Anterior cingulate cortex (tissue), 58 donors: ENCODE data around the gene TMPRSS11D.

ENCODE experiments used
- DNase-seq, 58 donors: peaks; one replicate each; lab custom pipeline; 2025; lab: John Stamatoyannopoulos, UW

Gene TMPRSS11D, protein sequence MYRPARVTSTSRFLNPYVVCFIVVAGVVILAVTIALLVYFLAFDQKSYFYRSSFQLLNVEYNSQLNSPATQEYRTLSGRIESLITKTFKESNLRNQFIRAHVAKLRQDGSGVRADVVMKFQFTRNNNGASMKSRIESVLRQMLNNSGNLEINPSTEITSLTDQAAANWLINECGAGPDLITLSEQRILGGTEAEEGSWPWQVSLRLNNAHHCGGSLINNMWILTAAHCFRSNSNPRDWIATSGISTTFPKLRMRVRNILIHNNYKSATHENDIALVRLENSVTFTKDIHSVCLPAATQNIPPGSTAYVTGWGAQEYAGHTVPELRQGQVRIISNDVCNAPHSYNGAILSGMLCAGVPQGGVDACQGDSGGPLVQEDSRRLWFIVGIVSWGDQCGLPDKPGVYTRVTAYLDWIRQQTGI

DNA sequence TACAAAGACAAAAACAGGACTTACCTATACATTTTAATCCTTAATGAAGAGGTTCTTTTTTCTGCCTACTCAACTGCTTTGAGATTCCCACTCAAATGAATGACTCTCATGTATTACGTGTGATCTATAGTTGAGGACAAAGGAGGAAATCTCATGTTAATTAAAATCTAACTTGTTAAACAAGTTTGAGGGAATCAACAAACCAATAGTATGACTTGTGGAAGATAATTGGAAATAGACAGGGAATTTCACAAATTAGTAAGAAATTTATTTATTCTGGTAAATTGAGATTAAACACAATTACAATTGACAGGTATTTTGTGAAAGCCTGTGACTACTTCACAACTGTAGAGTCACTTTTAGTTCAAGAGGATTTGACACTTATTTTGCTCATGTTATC is at the start of gene TMPRSS11D:
TSS of gene TMPRSS11D (minus strand) at position 101 of the 400 bp plus-strand sequence. CDS start at position 32, 69 bp downstream.
- no peak for DNase-seq

DNA sequence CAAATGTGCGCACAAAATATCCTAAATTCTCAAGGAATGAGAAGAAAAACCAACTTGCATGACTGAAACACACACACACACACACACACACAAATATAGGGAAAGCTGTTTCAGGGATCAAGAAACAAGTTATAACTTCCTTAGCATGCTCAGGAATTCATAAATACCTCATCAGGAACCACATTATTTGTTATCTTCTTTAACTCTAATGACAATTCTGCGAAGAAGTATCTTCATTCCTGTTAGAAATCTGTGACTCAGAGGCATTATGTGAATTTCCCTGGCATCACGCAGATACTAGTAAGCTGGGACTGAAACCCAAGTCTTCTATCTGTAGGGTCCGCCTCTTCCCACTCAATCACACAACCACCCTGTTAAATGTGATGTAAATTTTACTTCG is 49.2 kb upstream of the TMPRSS11D start:
- no peak for DNase-seq

DNA sequence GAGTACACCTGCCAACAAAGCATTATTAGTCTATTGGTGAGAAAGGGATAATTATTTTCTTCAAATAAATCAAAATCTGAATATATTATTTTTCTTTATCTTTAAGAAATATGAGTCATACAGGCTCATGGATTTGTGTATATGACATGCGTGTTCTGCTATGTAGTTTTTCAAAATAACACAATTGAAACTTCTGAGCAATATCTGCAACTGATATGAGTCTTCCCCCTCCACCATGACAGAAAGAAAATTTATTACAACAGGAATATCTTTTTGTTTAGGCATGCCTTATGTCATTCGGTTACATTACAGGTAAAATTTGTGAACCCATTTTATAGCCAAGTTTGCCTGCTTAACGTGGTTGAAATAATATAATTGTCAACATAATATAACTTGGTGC is 47.5 kb upstream of the TMPRSS11D start:
- DNase-seq: no peak

DNA sequence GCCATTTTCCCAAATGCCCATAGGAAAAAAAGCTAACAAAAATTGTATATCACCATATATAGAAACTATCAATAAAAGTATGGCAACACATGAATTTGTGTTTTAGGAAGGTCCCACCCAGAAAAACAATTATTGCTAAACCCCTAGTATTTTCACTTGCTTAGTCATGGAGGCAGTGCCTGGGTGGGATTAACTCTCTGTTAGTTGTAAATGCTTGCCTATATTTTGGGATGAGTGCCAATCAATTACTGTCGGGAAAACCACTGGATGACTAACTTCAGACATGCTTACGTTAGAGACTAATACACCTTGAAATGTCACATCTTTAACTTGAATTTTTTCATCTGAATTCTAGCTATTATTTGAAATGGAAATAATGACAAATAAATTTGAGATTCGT is 45.6 kb upstream of the TMPRSS11D start:
- DNase-seq: no peak

DNA sequence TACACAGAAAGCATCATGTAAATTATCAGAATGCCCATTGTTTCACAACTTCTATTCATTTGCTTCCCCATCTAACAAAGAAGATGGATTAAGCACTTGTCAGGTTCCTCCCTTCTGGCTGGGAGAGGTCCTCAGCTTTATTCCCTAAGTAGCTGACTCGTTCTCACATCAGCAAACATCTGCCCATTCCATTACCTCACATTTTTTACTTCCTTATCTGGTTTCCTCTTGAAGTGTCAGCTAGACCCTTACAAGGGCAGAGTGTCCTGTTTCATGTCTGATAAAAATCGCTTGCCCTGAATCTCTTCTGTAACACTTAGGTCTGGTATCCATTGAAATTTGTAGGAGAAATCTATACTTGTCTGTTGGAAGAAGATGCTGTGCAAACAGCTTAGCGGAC is 44.7 kb upstream of the TMPRSS11D start:
- DNase-seq: no peak

DNA sequence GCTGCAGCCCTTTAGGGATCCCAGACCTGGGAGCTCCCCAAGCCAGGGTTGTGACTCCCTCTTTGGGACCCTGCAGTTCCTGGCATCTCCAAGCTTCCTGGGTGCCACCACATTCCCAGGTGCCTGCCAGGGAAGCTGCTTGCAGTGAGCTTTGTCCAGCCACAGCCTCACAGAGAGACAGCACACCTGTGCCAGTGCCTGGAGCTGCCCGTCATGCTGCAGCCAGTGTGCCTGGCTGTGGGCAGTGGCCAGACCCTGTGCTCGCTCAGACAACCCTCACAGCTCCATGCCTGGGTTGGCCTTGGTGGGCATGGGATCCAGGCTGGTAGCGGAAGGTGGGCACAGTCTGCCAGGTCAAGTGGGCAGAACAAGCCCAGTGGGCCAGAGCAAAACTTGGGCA is 43.4 kb upstream of the TMPRSS11D start:
- DNase-seq: no peak

DNA sequence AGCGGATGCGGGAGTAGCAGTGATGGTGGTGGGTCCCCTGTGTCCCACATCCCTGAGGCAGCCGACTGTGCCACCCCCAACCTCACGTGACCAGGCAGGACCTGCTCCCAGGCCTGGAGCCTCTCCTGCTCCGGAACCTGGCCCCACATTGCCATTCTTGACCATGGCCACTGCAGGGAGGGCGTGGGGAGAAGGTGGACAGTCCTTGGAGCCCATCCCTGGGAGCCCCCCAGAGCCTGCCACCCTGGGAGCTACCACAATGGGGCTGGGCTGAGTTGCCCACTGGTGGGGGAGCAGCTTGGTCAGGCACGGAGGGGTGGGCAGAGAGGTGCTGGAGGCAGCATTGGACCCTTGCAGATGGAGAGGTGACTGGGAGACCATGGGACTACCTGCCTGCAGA is 42.7 kb upstream of the TMPRSS11D start:
- no peak for DNase-seq

DNA sequence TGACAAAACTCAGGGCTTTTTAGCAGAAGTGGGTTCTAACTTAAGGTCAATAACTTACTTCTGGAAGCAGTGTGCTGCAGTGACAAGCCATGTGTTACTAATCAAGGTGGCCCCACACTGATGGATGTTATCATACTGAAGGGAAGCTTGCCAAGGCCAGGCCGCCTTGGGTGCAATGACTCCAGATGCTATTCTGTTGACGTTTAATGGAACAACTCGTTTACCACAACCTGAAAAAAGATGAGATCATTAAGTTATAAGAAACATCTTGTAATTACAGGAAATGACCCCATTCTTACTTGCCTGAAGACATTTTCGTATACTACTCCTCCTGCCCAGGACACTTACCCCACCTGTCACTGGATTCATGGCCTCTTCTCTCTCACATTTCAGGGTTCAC is 38.9 kb upstream of the TMPRSS11D start:
- DNase-seq: no peak

DNA sequence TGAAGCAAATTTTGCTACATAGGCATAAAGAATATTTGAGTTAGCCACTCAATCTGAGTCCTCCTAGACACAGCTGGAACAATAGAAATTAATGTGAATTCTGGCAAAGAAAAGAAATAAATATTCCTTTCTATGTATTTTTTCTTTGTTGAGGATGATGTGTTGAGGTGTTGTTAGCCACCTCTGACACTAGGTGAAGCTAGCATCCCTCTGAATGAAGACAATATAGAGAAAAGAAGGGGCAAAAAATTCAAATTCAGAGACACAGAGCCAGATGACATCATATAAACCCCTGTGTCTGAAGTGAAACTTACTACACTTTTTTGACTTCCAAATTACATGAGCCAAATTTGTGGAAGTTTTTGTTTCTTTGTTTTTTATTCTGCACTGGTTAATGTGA is 34.6 kb upstream of the TMPRSS11D start:
- no peak for DNase-seq

DNA sequence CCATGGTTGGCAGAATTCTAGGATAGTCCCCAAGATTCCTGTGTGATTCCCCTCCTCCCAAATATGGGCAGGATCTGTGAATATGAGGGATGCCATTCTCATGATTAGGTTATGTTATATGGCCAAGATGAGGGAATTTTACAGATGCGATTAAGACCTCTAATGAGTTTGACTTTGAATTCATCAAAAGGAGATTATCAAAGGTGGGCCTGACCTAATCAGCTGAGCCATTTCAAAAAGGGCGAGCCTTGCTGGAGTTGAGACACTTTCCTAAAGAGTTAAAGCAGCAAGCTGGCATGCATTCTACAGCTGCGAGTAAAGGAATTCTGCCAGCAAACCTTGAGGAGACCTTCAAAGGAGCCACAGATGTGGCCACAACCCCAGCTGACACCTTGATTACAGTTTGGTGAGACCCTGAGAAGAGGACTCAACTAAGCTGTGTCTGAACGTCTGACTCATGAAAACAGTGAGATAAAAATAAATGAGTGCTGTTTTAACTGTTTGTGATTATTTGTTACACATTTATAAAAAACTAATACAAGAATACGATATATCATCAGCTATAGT is 31.7 kb upstream of the TMPRSS11D start:
- DNase-seq: no peak

DNA sequence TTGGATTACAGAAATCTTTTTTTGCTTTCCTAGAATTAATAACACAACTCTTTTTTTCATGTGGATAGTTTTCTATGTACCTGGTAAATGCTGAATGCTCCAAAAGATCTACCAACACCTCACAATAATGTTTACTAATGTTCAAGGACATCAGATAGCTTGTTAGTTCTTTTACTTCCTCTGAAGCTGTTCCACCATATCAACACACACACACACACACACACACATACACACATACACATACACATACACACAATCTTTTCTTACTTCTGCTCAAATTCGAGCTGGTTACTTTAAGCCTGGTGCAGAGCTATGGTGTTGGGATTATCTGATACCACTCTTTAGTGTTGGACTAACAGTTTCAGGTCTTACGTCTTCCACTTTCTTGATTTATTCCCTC is 28.3 kb upstream of the TMPRSS11D start:
- DNase-seq: no peak

DNA sequence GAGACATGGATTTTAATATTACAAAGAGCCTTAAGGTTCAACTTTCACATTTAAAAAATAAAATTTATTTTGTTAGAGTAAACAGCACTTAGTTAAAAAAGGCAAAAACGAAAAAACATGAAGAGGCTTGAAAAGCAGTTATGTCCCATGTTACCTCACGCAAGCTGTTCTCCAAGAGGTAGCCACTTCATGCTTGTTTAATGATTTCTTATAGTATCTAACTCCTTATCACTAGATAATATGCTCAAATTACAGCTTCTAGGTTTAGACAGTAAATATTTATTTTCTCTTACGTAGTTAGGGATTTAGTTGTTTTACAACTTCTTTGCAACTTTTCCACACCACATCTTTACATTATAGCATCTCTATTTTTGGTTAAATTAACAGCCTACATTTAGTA is 27.8 kb upstream of the TMPRSS11D start:
- DNase-seq: no peak

DNA sequence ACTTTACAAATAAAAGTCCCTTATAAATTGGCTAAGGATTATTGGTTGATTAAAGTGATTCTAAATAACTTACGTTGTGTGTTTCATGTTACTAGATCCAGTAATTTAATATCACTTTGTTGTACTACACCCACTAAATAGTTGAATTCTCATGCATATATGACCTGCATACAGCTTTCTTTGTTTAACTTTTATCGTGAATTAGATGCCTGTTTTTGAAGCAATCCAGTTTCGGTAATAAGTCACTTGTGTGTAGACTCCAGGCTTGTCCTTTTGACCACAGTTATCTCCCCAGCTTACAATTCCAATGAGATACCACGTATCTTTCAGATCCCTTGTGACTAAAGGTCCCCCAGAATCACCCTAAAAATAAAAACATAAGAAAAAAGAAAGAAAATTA is 27.3 kb upstream of the TMPRSS11D start:
- no peak for DNase-seq

DNA sequence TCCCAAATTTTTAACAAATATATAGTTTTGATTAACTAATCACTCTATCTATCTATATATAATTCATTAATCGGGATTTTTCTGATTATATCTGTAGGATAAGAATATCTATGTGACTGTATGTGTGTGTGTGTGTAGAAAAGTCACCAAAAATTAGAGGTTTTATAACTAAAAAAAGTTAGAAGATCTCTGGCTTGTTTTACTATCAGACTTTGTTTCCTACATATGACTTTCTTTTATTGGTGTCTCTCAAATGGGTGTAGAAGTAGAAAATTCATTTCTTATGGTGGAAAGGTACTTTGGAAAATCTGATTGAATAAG is 26.7 kb upstream of the TMPRSS11D start:
- DNase-seq: no peak

DNA sequence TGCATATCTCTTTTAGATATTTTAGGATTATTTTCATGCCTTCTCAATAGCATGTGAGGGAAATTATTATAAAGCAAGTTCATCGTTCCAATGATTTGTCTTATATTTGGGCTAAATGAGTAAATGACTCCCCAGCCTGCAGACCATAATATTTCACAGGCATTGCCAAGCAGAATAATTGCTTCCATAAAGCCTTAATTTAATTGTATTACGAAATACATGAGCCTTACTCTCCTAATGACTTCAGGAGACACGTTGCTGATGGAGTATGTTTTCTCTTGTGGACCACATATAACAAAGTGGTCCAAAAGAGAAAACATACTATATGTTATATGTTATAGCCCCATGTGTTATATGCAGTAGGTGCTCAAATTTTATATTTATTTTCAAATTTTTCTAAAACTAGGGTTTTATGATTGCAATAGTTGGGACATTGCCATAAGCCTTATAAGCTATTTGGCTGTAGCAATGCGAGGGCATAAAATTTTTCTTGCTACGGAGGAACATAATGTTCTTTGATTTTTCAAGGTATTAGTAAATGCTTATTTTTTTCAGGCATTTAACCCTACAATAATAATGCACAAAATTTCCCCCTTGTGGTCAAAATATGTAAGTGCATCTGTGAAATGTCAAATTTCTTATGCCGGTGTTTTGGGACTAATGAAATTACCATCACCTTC is 26.2 kb upstream of the TMPRSS11D start:
- no peak for DNase-seq

DNA sequence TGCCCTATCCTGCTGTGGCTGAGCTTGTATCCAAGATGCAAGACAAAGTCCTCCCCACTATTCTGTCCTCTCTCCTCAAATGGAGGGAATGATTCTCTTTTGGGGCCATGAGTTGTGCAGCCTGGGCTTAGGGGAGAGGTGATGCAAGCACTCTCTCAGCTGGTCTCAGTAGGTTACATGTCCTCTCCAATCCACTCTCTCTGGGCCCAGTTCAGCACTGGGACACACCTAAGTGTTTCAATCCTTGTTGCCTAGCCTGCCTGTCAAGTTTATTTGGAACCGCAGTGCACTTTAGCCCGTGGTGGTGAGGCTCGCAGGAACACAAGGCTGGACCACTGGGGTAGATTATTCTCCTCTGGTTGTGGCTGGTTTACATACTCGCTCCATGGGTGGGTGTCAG is 23.8 kb upstream of the TMPRSS11D start:
- no peak for DNase-seq

DNA sequence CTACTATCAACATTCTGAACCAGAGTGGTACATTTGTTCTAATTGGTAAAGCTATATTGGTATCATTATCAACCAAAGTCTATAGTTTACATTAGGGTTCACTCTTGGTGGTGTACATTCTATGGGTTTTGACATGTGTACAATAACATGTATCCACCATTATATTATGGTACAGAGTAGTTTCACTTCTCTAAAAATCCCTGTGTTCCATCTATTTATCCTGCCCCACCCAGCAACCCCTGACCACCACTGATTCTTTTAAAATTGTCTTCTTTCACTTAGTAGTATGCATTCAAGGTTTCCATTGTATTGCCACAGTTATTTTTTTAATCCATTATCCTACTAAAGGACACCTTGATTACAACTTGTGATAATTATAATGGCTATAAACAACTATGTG is 15.3 kb upstream of the TMPRSS11D start:
- DNase-seq: no peak

DNA sequence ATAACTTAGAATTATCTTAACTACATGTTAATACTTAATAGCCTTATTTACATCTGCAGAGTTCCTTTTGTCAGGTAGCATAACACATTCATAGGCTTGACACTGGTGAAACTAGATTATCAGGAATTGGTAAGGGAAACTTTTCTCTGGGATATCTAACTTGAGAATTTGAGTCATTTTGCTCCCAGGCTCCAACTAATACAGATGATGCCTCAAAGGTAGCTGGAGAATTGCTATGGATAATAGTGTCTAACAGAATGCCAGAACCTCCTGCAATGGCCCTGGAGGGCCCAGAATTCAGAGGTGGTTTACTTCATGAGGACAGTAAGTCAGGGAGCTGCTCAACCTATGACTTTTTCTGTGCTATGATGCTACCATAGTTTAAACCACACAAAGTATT is 13.9 kb upstream of the TMPRSS11D start:
- DNase-seq: no peak

DNA sequence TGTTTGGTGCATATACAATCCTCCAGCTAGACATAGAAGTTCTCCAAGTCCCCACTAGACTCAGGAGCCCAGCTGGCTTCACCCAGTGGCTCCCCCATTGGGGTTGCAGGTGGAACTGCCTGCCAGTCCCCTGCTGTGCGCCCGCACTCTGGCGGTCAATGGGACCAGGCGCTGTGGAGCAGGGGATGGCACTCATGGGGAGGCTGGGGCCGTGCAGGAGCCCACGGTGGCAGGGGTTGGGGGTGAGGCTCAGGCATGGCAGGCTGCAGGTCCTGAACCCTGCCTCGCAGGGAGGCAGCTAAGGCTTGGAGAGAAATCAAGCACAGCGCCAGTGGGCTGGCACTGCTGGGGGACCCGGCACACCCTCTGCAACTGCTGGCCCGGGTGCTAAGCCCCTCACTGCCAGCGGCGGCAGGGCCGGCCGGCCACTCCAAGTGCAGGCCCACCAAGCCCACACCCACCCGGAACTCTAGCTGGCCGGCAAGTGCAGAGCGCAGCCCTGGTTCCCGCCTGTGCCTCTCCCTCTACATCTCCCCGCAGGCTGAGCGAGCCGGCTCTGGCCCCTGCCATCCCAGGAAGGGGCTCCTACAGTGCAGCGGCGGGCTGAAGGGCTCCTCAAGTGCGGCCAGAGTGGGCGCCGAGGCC is 12.7 kb upstream of the TMPRSS11D start:
- DNase-seq: no peak

DNA sequence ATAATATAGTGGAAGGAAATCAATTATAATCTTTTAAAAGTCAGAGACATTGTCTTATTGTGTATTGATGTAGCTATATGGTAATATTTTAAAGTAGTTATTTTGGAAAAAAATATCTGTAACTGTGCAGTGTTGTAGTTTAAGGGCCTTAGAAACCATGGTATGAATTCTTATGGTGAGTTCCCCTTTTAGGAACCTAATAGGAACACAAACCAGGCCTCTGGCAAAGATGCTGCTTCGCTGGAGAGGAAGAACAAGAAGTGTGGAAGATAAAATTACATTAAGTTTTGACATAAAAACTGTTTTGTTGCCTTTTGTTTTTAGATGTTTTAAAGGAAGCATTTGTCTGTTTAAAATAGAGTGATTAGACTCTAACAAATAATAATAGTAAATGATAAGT is 10.9 kb upstream of the TMPRSS11D start:
- no peak for DNase-seq

DNA sequence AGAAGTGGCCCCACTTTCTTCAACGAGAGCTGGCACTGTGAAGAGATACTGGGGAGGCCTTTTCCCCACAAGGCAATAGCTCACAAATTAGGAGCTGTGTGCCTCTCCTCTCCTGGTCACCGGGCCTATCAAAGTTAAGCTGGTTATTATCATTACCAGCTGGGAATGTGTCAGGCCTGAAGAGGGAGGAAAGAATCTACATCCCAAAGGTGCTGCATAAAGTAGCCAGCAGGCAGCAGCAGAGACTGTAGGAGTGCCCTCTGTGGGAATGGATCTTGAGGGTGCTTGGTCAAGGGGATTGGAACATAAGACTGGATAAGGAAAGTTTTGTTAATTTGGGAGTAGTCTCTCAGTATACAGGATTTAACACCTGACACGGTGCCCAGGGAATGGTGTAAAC is 9.1 kb upstream of the TMPRSS11D start:
- no peak for DNase-seq

DNA sequence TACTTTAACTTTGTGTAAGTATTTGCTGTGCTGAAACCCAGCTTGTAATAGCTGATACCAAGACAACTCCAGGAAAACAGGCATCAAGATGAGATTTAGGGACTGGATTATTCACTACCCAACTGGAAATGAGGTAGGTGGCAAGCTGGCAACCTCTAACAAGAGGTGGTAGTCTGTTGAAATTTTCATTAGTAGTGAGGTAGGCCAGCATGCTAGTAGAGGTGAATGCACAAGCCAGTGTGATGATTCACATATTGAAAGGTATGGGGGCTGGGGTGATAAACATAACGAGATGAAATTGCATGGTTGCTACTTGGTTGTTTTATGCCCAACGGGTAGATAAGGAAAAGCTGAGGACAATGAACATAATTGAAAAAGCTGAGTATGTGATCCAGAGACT is 8.5 kb upstream of the TMPRSS11D start:
- no peak for DNase-seq
